Measurements from ENCODE around the gene SEC61A2. TPM values are rescaled to one million over a fixed set of nuclear protein-coding genes. Genes with fewer than 3 reads are reported as not detected.

The SEC61A2 gene
- total RNA-seq = 10 to 100 TPM in 5 of 9 donors, 1 to 10 TPM in 4; 6.9 to 17.0 (median 10.6) TPM
- 1 to 10 TPM; 5.5 to 9.2 TPM for polyA plus RNA-seq
- long read RNA-seq, donor 1, transcript SEC61A2-201 (12 exons, 1,893 nt) = major isoform, 12 of 14 reads
- long read RNA-seq, donor 1, partial matches to known transcripts = 1 of 14 reads
- long read RNA-seq, donor 1, other reads (novel, unspliced or antisense) = 1 of 14 reads
- long read RNA-seq, donor 2, transcript SEC61A2-201 (12 exons, 1,893 nt) = major isoform, 30 of 33 reads
- long read RNA-seq, donor 2, partial matches to known transcripts = 2 of 33 reads
- long read RNA-seq, donor 2, other reads (novel, unspliced or antisense) = 1 of 33 reads
- long read RNA-seq, donor 3, partial matches to known transcripts = 0 of 3 reads
- long read RNA-seq, donor 3, other reads (novel, unspliced or antisense) = 1 of 3 reads

GRCh38 chr10:12129222-12130111, at the start of gene SEC61A2:
TSS of gene SEC61A2 (plus strand) at chr10:12129677. CDS start at chr10:12129788, 111 bp downstream.
- DNase-seq (peak; percentile 96 to 99 (median 97)), ATAC-seq (peak; percentile 96 to 99 (median 98))
- WGBS, 4 donors = 0 to 1% (median 1%) methylated on average over 57 to 108 of the region's 108 CpGs
- H3K9me3 ChIP-seq = no peaks in the 10 kb centered on the region
- TF ChIP-seq POLR2A (IDR thresholded peaks at IDR 0.05) = peak in 1 of 2 donors; percentile 66
- TF ChIP-seq, protein P1, sequence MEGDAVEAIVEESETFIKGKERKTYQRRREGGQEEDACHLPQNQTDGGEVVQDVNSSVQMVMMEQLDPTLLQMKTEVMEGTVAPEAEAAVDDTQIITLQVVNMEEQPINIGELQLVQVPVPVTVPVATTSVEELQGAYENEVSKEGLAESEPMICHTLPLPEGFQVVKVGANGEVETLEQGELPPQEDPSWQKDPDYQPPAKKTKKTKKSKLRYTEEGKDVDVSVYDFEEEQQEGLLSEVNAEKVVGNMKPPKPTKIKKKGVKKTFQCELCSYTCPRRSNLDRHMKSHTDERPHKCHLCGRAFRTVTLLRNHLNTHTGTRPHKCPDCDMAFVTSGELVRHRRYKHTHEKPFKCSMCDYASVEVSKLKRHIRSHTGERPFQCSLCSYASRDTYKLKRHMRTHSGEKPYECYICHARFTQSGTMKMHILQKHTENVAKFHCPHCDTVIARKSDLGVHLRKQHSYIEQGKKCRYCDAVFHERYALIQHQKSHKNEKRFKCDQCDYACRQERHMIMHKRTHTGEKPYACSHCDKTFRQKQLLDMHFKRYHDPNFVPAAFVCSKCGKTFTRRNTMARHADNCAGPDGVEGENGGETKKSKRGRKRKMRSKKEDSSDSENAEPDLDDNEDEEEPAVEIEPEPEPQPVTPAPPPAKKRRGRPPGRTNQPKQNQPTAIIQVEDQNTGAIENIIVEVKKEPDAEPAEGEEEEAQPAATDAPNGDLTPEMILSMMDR (IDR thresholded peaks at IDR 0.05) = no peak
- peak within 1 kb of the TSS; percentile 79 to 99 (median 94) for H3K4me3 ChIP-seq
- intact Hi-C loops (cut with DNase I) = loop anchor here in 3 of 10 donors (1.0 to 10.0 kb wide), 5 partner anchors 61 to 85 kb away; partner anchors contain the start of genes DHTKD1 (in 2 of the 3), NUDT5 (in 2 of the 3), CDC123 (in 1 of the 3) and UPF2 (in 1 of the 3)
- peaks cover 0 to 18% (median 5%) of the 10 kb centered on the region in 12 donors for H3K4me1 ChIP-seq
- no peaks in the 10 kb centered on the region for H3K27me3 ChIP-seq
- peak within 1 kb of the TSS; percentile 66 to 95 (median 90) for H3K27ac ChIP-seq
- peaks cover 0 to 19% (median 7%) of the 10 kb centered on the region in 9 donors for H3K36me3 ChIP-seq

- no peak for ATAC-seq
- H3K4me1 ChIP-seq = peaks cover 0 to 6% (median 0%) of the 10 kb centered on the region in 12 donors
- no peak for DNase-seq
- H3K4me3 ChIP-seq = no peak overlapping the region
- no peak overlapping the region for H3K27ac ChIP-seq
- peaks cover 0 to 56% (median 40%) of the 10 kb centered on the region in 9 donors for H3K36me3 ChIP-seq
- no peak for TF ChIP-seq POLR2A (IDR thresholded peaks at IDR 0.05)
- 87 to 97% (median 90%) methylated on average over 5 to 8 of the region's 8 CpGs for WGBS, 4 donors
- no peaks in the 10 kb centered on the region for H3K27me3 ChIP-seq
- intact Hi-C loops (cut with DNase I) = no loop called here
- H3K9me3 ChIP-seq = no peaks in the 10 kb centered on the region
Measured at GRCh38 chr10:12081470-12081869, 48.0 kb upstream of the SEC61A2 start.

DNA sequence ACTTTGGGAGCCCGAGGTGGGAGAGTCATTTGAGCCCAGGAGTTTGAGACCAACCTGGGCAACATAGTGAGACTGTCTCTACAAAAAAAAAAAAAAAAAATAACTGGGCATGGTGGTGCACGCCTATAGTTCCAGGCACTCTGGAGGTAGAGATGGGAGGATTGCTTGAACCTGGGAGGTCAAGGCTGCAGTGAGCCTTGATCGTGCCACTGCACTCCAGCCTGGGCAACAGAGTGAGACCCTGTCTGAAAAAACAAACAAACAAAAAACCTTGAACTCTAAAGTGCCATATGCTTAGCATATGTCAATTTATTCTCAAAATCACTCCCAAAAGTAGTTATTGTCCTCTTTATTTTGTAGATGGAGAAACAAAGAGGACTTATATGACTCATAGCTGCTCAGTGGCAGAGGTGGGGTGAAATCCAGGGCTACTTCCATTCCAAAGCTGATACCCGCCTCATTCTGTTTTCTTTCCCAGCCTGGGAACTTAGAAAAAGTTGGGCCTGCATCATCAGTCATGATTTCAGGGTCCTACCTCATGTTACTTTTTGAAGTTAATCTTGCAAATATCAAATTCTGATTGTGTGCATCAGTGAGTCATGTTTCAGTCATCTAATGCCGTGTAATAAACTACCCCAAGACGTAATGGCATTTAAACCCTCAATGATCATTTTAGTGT, 47.5 kb upstream of the SEC61A2 start:
- intact Hi-C loops (cut with DNase I) = no loop called here
- TF ChIP-seq, protein P1 (IDR thresholded peaks at IDR 0.05) = no peak
- TF ChIP-seq POLR2A (IDR thresholded peaks at IDR 0.05) = no peak
- WGBS, 4 donors = 79 to 95% (median 91%) methylated on average over 6 of the region's 6 CpGs
- peaks cover 0 to 6% (median 0%) of the 10 kb centered on the region in 12 donors for H3K4me1 ChIP-seq
- ATAC-seq = no peak
- no peak overlapping the region for H3K4me3 ChIP-seq
- H3K27ac ChIP-seq = no peak overlapping the region
- no peaks in the 10 kb centered on the region for H3K9me3 ChIP-seq
- DNase-seq = no peak
- peaks cover 0 to 60% (median 45%) of the 10 kb centered on the region in 9 donors for H3K36me3 ChIP-seq
- H3K27me3 ChIP-seq = no peaks in the 10 kb centered on the region

DNA sequence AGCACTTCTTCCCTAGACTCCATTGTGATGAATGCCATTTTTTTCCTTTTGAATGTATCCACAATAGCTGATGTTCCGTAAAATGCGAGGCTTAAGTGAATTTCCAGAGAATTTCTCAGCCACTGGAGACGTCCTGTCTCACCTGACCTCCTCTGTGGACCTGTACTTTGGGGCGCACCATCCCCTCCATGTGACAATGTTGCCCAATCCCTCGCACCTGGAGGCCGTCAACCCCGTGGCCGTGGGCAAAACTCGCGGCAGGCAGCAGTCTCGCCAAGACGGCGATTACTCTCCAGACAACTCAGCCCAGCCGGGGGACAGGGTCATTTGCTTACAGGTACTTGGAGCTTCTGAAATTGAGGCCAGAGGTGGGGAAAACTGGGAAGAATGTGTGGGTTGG, 40.6 kb upstream of the SEC61A2 start:
- H3K4me1 ChIP-seq = no peaks in the 10 kb centered on the region
- H3K36me3 ChIP-seq = peaks cover 0 to 99% (median 83%) of the 10 kb centered on the region in 9 donors
- H3K27me3 ChIP-seq = no peaks in the 10 kb centered on the region
- no peaks in the 10 kb centered on the region for H3K9me3 ChIP-seq
- ATAC-seq (no peak), DNase-seq (no peak)
- TF ChIP-seq POLR2A (IDR thresholded peaks at IDR 0.05) = no peak
- TF ChIP-seq, protein P1 (IDR thresholded peaks at IDR 0.05) = no peak
- H3K27ac ChIP-seq = no peak overlapping the region
- no peak overlapping the region for H3K4me3 ChIP-seq
- 90 to 97% (median 95%) methylated on average over 14 of the region's 14 CpGs for WGBS, 4 donors
- intact Hi-C loops (cut with DNase I) = no loop called here

Measured in heart left ventricle (tissue), 16 donors.